Stomach smooth muscle (tissue), 2 donors: ENCODE results near the gene ABCB9.
"Not testable (repeated sequence)": the region's sequence is repeated elsewhere in the genome, so short reads cannot be mapped to it uniquely, and the experiment has no call there.

ENCODE experiments used
- H3K27ac ChIP-seq: one replicate; pipeline ENCODE4 v1.7.0; 2013; ENCODE audit warnings: mild to moderate bottlenecking, low read length, inconsistent platforms
- H3K27me3 ChIP-seq, 2 donors: one replicate each; pipeline ENCODE4 v1.7.0; 2013; ENCODE audit warnings: low read length in 2 of 2; ENCODE audit not compliant: insufficient read depth in 2 of 2, control insufficient read depth in 1 of 2
- H3K36me3 ChIP-seq, 2 donors: one replicate each; pipeline ENCODE4 v1.7.0; 2013; ENCODE audit warnings: low read length in 2 of 2; ENCODE audit not compliant: control insufficient read depth in 2 of 2, insufficient read depth in 2 of 2
- H3K4me1 ChIP-seq: one replicate; pipeline ENCODE4 v1.7.0; 2013; ENCODE audit warnings: low read length; ENCODE audit not compliant: control insufficient read depth, insufficient read depth
- H3K4me3 ChIP-seq, 2 donors: one replicate each; pipeline ENCODE4 v1.7.0; 2013; ENCODE audit warnings: low read length in 2 of 2
- H3K9ac ChIP-seq, 2 donors: one replicate each; pipeline ENCODE4 v1.7.0; 2013; ENCODE audit warnings: low read length in 2 of 2, mild to moderate bottlenecking in 1 of 2
- H3K9me3 ChIP-seq, 2 donors: one replicate each; pipeline ENCODE4 v1.7.0; 2013; ENCODE audit warnings: low read length in 2 of 2; ENCODE audit not compliant: control insufficient read depth in 2 of 2
- donor health status: healthy.
- donor health status: Pancreatic carcinoma.

Gene ABCB9

DNA sequence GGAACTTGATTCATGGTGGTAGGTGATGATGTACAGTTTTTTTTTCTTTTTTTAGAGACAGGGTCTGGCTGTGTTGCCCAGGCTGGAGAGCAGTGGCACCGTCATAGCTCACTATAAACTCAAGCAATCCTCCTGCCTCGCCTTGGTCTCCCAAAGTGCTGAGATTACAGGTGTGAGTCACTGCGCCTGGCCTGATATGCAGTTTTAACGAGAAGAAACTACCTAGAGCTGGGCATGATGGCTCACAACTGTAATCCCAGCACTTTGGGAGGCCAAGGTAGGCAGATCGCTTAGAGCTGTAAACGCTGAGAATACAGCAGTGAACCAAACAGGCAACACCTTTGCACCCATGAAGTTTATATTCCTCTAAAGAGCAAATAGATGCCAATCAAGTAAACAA is 57.3 kb downstream of the ABCB9 start:
- H3K27ac ChIP-seq, result no peak overlapping the region
- H3K4me3 ChIP-seq, result no peak overlapping the region
- no peaks in the 10 kb centered on the region for H3K27me3 ChIP-seq
- H3K36me3 ChIP-seq, result no peaks in the 10 kb centered on the region
- H3K4me1 ChIP-seq, result no peaks in the 10 kb centered on the region
- no peaks in the 10 kb centered on the region for H3K9me3 ChIP-seq
- no peak overlapping the region for H3K9ac ChIP-seq

DNA sequence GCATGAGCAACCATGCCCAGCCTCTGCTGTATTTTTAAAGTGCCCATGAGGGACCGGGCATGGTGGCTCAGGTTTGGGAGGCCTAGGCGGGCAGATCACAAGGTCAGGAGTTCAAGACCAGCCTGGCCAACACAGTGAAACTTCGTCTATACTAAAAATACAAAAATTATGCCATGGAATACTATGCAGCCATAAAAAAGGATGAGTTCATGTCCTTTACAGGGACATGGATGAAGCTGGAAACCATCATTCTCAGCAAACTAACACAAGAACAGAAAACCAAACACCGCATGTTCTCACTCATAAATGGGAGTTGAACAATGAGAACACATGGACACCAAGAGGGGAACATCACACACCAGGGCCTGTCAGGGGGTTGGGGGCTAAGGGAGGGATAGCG is 61.0 kb downstream of the ABCB9 start:
- not testable (repeated sequence) for H3K9me3 ChIP-seq, H3K4me1 ChIP-seq, H3K4me3 ChIP-seq, H3K36me3 ChIP-seq, H3K9ac ChIP-seq, H3K27ac ChIP-seq, H3K27me3 ChIP-seq

DNA sequence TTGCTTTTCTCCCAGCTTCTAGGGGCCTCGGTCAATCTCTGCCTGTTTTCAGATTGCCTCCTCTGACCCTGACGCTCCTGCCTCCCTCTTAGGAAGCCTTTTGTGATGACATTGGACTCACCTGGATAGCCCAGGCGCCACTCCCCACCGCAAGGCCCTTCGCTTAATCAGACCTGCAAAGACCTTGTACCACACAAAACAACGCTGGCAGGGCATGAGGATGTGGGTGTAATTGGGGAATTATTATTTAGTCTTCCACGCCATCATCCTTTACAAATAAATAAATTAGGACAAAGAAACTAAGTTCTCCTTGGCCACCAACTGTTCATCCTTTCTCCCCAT is 62.6 kb downstream of the ABCB9 start:
- no peak overlapping the region for H3K27ac ChIP-seq
- no peaks in the 10 kb centered on the region for H3K27me3 ChIP-seq
- no peak overlapping the region for H3K4me3 ChIP-seq
- H3K9me3 ChIP-seq, result no peaks in the 10 kb centered on the region
- no peak overlapping the region for H3K9ac ChIP-seq
- no peaks in the 10 kb centered on the region for H3K4me1 ChIP-seq
- no peaks in the 10 kb centered on the region for H3K36me3 ChIP-seq

DNA sequence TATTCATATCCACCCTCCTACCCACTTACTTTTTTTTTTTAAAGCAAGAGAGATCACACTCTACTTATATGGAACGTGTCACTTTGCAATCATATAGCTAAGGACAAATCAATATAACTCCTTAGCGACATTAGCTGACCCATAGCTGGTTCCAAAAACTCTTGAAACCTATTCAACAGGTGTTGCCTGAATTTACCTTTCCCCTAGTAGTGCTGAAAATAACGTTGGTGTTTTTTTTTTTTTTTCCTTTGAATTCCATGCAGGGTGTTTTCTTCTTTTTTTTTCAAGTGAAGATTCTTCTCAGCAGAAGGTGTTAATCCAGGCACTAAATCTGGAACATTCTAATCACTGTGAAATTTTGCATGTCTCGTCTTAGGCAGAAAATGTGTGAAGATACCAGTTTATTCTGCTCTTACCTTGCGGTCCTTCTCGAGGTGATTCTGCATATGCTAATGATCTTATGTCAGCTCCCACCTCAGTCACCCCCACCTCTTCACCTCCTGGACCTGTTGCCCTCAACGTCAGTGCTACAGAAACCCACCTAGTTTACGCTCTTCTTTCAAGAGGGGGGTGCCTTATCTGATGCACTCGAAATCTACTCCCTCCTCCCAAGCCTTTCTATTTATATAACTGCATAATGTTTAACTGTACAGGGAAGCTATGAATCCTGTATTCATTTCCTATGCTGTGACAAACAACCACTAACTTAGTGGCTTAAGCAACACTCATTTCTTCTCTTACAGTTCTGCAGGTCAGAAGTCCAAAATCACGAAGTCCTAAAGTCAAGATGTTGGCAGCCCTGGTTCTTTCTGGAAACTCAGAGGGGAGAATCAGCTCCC is 63.2 kb downstream of the ABCB9 start:
- H3K27ac ChIP-seq, result no peak overlapping the region
- H3K9ac ChIP-seq, result no peak overlapping the region
- H3K4me3 ChIP-seq, result no peak overlapping the region
- H3K9me3 ChIP-seq, result no peaks in the 10 kb centered on the region
- no peaks in the 10 kb centered on the region for H3K36me3 ChIP-seq
- H3K4me1 ChIP-seq, result no peaks in the 10 kb centered on the region
- no peaks in the 10 kb centered on the region for H3K27me3 ChIP-seq

DNA sequence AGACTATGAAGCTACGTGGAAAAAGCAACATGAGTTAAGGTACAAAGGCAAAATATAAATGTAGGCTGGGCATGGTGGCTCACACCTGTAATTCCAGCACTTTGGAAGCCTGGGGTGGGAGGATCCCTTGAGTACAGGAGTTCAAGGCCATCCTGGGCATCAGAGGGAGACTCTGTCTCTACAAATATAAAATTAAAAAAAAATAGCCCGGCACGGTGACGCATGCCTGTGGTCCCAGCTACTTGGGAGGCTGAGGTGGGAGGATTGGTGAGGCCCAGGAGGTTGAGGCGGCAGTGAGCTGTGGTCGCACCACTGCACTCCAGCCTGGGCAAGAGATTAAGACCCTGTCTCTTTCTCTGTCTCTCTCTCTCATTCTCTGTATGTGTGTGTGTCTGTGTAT is 66.4 kb downstream of the ABCB9 start:
- H3K4me1 ChIP-seq, result peaks cover 7% of the 10 kb centered on the region
- no peak overlapping the region for H3K27ac ChIP-seq
- no peaks in the 10 kb centered on the region for H3K9me3 ChIP-seq
- H3K9ac ChIP-seq, result no peak overlapping the region
- no peaks in the 10 kb centered on the region for H3K36me3 ChIP-seq
- H3K27me3 ChIP-seq, result no peaks in the 10 kb centered on the region
- H3K4me3 ChIP-seq, result no peak overlapping the region

DNA sequence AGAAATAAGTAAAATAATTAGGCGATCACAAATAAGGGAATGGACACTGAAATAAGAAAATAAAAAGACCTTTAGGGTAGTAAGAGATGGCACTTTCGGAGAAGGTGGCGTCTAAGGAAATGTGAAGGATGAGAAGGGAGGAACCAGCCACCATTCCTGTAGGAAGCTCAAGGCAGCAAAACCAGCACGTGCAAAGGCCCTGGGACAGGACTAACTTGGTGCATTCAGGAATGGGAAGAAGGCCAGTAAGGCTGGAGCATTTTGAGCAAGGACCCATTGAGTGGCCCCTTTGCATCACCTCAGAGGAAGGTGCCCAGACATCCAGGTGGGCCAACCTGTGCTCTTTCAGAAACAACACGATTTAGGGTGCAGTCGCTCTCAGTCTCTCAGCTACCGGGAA is 69.6 kb downstream of the ABCB9 start:
- peak overlapping the region in 1 of 2 donors; percentile 90 for H3K4me3 ChIP-seq
- no peaks in the 10 kb centered on the region for H3K36me3 ChIP-seq
- H3K27me3 ChIP-seq, result no peaks in the 10 kb centered on the region
- no peak overlapping the region for H3K9ac ChIP-seq
- H3K9me3 ChIP-seq, result no peaks in the 10 kb centered on the region
- H3K27ac ChIP-seq, result no peak overlapping the region
- peaks cover 21% of the 10 kb centered on the region for H3K4me1 ChIP-seq

DNA sequence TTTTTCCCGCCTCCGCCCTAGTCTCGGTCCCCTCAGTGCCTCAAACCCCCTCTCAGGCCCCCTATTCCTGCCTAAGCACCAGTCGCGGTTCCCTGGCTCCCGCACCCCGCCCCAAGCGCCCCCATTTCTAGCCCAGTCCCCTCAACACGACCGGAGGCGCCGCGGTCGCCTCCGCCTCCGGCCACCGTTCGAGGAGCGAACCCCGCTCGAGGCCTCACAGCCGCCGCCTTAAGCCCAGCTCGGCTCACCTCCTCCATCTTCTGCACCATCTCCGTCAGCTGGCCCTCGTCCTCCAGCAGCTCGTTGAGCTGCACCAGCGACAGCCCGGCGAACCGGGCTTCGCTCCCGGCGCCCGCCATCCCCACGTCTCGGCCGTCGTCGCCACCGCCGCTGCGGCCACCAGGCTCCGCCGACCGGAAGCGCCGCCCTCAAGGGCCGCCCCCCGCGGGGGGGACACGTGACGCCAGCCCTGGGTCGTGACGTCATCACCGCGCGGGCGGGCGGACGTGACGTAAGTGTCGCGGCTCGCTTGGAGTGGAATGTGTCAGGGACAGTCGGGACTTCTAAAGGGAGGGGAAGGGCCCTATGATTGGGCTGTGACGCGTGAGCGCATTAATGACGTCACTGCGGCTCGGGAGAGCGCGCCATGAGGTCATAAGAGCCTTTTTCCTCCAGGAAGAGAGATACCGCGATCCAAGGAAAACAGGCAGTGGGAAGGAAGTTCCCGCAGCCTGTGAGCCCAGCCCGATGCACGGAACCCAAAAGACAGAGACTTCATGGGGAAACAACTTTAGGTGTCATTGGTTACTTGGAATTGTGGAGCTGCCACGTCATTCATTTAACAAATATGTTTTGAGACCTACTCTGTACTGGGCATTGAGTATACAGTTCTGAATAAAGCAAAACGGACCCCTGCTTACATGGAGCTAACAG is 70.3 kb downstream of the ABCB9 start, which contains the start of gene VPS37B:
VPS37B (minus strand) TSS at position 421 of the 933 bp plus-strand sequence; CDS start at position 359, 62 bp downstream.
- Histone ChIP-seq H3K9me3 (no peaks in the 10 kb centered on the region), H3K27me3 (no peaks in the 10 kb centered on the region), H3K4me1 (peaks cover 28% of the 10 kb centered on the region), H3K9ac (peak within 1 kb of the TSS; percentile 93 to 95), H3K27ac (peak within 1 kb of the TSS; percentile 70), H3K36me3 (no peaks in the 10 kb centered on the region), H3K4me3 (peak within 1 kb of the TSS; percentile 74 to 90)

DNA sequence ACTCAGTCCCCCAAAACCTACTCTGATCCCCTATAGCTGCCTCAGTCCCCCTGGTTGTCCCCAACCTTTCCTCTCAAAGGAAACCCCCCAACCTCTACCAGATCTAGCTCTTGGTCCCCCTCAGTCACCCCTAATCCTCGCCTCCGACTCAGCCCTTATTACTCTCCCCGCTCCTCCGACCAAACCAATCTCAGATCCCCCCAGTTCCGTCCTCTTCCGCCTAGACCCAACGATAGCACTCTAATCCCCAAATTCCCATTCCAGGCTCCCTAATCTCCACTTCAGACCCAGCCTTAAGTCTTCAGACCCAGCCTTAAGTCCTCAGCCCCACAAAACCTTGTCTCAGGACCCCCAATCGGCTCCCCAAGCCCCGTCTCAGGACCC is 71.0 kb downstream of the ABCB9 start:
- H3K4me1 ChIP-seq, result peaks cover 28% of the 10 kb centered on the region
- H3K4me3 ChIP-seq, result peak overlapping the region; percentile 74 to 90
- no peaks in the 10 kb centered on the region for H3K9me3 ChIP-seq
- H3K36me3 ChIP-seq, result no peaks in the 10 kb centered on the region
- peak overlapping the region; percentile 70 for H3K27ac ChIP-seq
- peak overlapping the region; percentile 93 to 95 for H3K9ac ChIP-seq
- no peaks in the 10 kb centered on the region for H3K27me3 ChIP-seq

DNA sequence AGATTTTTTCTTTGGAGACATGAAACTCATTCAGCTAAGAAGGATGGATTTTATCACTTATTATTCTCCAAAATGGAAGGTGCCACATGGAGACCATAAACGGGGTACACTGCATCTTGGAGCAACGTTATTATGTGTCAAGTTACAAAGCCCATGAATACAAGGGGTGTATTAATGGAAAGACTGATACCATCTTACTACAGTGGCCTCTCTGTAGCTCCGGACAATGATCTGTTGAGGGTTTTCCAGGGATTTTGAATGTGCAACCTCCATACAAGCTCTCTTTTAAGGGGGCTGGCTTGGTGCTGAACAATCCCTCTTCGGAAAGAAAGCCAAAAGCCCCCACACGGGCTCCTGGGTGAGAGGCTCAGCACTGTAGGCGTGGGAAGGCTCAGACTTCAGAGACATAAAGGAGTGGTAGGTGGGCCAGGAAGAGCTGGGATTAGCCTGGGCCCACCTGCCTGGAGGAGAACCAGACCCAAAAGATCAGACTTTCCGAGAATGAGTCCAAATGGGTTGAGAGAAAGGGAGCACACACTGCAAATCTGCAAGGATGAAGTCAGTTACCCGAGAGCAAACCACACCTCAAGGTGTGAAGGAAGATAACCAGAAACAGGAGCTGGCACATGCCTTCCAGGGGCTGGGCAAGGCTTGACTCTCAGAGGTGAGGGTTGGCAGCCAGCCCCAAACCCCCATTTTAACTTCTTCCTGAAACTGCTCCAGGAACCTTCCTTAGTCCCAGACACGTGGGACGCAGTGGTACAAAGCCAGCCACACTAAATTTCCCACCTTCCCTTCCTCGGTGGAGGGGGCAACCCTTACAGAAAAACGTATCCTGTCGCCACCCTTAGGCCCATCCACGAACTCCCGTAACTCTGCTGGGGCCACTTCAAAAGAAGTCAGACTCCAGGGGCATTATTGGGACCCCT is 71.8 kb downstream of the ABCB9 start:
- Histone ChIP-seq H3K27me3 (no peaks in the 10 kb centered on the region), H3K4me1 (peaks cover 28% of the 10 kb centered on the region), H3K36me3 (no peaks in the 10 kb centered on the region), H3K9ac (peak overlapping the region; percentile 93 to 95), H3K9me3 (no peaks in the 10 kb centered on the region), H3K4me3 (peak overlapping the region; percentile 74 to 90), H3K27ac (peak overlapping the region; percentile 70)
